Tibial artery (tissue), 4 donors: ENCODE results near the gene SRGAP1.

ENCODE experiments used
- DNase-seq, 2 donors: peaks; one replicate each; pipeline ENCODE4 v3.0.0-alpha.2; 2019
- H3K27ac ChIP-seq, 2 donors: fragments of 200-600 bp; sonication (generic) in 1 of 2; 1 replicate in 1 of 2; 2 replicates in 1 of 2; pipeline ENCODE4 v1.5.1; 2018 to 2019; ENCODE audit warnings: mild to moderate bottlenecking in 1 of 2
- H3K27me3 ChIP-seq, 2 donors: fragments of 200-600 bp; sonication (generic) in 1 of 2; one replicate each; pipeline versions ENCODE4 v1.5.1 to v1.6.0; 2016 to 2019
- H3K36me3 ChIP-seq, 3 donors: fragments of 200-600 bp; sonication (generic) in 2 of 3; one replicate each; pipeline ENCODE4 v1.5.1; 2016 to 2019; ENCODE audit warnings: mild to moderate bottlenecking in 2 of 3
- H3K4me1 ChIP-seq, 4 donors: fragments of 200-600 bp; sonication (generic) in 2 of 4; 1 replicate in 3 of 4; 2 replicates in 1 of 4; pipeline ENCODE4 v1.5.1; 2016 to 2019
- H3K4me3 ChIP-seq, 2 donors: fragments of 200-600 bp; sonication (generic) in 1 of 2; 1 replicate in 1 of 2; 2 replicates in 1 of 2; pipeline ENCODE4 v1.5.1; 2018 to 2019; ENCODE audit warnings: mild to moderate bottlenecking in 2 of 2
- H3K9me3 ChIP-seq, 3 donors: fragments of 200-600 bp; sonication (generic) in 1 of 3; one replicate each; pipeline ENCODE4 v1.5.1; 2016 to 2019
- intact Hi-C: fragments of 100-400 bp; cut with DNase I; formaldehyde crosslinking; loops from one replicate; pipeline ENCODE4 v1.15.0; 2023; ENCODE audit warnings: low total_unique reads
- TF ChIP-seq, protein P1 (sequence below), 2 experiments: fragments of 200-600 bp in 1 of 2; fragments of 450-650 bp in 1 of 2; IDR thresholded peaks; one replicate each; pipeline ENCODE4 v1.5.1; 2017 to 2019; ENCODE audit warnings: antibody characterized with exemption in 2 of 2, mild to moderate bottlenecking in 1 of 2, moderate library complexity in 1 of 2

Gene SRGAP1

DNA sequence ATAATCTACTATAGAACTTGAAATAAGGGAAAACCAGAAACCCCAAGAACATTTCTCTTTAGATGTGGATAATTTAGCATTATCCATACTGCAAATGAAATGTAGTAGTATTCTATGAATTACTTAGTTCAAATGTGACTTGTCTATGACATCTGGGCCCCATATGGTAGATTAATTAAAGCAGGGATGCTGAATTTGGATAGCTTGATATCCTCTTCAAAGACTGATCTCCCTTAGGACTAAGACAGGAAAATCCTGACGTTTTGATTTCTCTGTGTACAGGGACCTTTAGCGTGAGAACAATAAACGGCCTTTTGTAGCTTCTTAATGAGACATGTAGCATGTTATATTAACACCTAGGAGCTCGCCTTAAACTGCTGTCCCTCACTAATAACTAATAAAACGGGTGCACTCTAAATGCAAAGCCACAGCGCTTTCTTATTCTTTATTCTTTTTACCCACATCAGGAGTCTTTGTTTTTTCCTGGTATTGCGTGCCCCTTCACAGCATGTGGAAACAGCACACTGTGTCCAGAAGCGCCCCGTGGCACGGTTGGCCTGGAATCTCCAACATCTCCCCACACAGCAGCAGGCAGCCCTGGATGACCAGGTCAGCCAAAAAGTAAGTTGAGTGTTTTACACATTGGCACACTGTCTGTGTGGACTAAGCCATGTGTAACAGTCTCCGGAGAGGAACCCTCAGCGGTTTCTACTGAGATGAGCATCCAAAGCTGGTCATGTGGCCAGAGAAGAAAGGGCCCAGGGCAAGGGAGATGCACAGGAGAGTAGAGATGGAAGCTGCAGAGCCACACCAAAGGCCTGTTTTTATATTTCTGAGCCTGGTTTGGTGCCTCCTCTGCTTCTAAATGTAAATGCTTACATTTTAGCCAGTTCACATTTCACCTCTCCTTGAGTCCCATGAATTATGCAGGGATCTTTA, 93.1 kb downstream of the SRGAP1 start:
- Histone ChIP-seq H3K36me3 (no peaks in the 10 kb centered on the region), H3K4me3 (no peak overlapping the region), H3K27ac (no peak overlapping the region), H3K27me3 (no peaks in the 10 kb centered on the region), H3K9me3 (no peaks in the 10 kb centered on the region), H3K4me1 (peaks cover 0 to 34% (median 7%) of the 10 kb centered on the region in 4 donors)
- TF ChIP-seq, protein P1, sequence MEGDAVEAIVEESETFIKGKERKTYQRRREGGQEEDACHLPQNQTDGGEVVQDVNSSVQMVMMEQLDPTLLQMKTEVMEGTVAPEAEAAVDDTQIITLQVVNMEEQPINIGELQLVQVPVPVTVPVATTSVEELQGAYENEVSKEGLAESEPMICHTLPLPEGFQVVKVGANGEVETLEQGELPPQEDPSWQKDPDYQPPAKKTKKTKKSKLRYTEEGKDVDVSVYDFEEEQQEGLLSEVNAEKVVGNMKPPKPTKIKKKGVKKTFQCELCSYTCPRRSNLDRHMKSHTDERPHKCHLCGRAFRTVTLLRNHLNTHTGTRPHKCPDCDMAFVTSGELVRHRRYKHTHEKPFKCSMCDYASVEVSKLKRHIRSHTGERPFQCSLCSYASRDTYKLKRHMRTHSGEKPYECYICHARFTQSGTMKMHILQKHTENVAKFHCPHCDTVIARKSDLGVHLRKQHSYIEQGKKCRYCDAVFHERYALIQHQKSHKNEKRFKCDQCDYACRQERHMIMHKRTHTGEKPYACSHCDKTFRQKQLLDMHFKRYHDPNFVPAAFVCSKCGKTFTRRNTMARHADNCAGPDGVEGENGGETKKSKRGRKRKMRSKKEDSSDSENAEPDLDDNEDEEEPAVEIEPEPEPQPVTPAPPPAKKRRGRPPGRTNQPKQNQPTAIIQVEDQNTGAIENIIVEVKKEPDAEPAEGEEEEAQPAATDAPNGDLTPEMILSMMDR (IDR thresholded peaks at IDR 0.05) = no peak
- intact Hi-C loops = no loop called here
- DNase-seq = no peak

DNA sequence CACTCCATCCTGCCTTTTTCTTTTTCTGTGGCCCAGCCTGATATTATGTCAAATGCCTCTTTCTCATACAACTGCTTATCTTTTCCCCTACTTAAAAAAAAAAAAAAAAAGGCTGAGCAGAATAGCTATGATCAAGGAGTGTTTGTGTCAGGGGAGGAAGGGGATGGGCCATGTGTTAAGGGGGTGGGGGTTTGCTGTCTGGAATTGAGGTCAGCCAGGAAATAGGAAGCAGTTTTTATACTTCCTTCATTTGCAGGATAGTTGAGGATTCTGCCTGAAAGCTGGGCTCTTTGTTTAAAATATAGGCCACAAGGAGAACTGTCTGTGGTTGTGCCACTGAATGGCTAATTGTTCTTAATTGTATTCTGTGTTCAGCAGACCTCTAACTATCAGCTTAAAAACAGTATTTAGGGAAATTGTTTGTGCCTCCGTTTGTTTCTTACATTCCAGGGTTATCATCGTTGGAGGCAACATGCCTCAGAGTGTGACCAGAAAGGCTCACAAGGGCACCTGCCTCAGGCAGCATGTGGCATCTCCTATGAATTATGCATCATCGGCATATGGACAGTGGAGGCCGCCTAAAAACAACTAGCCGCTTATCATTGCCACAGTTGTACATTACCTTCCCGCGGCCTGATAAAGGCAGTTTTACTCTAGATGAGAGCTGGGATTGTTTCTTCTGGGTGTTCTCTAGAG, 96.0 kb downstream of the SRGAP1 start:
- intact Hi-C loops = no loop called here
- H3K4me3 ChIP-seq = no peak overlapping the region

DNA sequence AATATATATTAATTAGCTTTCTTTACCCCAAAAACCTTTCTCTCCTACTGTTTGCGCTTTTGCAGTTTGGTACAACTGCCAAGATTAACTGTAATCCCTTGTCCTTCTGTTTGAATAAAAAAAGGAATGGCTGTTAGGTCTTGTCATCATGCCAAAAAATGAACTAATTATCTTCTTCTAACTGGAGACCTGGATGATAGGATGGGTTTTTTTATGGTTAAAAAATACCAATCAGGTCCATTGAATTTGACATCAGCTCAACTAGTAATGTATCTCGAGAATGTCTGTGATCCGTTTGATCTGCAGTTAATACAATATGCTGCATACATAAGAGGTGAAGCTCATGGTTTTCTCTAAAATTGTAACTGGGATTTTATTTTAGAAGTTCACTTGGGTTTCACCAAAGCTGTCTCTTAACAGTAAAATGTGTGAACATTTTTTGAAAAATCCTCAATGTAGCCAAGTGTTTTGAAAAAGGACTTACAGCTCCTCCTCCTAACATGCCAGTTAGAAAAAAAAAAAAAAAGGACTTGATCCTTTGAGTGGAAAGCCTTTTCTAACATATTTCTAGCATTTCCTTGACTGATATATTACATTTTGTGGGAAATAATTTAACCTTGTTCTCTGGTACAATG, 96.8 kb downstream of the SRGAP1 start:
- H3K4me3 ChIP-seq = no peak overlapping the region
- H3K4me1 ChIP-seq = peaks cover 0 to 4% (median 2%) of the 10 kb centered on the region in 4 donors
- H3K27ac ChIP-seq = no peak overlapping the region
- no peaks in the 10 kb centered on the region for H3K9me3 ChIP-seq
- TF ChIP-seq, protein P1 (IDR thresholded peaks at IDR 0.05) = no peak
- no peaks in the 10 kb centered on the region for H3K36me3 ChIP-seq
- intact Hi-C loops = no loop called here
- H3K27me3 ChIP-seq = no peaks in the 10 kb centered on the region
- no peak for DNase-seq

More for the DNA sequence above, 96.0 kb downstream of the SRGAP1 start:
- DNase-seq = no peak
- Histone ChIP-seq H3K9me3 (no peaks in the 10 kb centered on the region), H3K27me3 (no peaks in the 10 kb centered on the region), H3K36me3 (no peaks in the 10 kb centered on the region), H3K4me1 (peaks cover 0 to 11% (median 2%) of the 10 kb centered on the region in 4 donors), H3K27ac (no peak overlapping the region)
- TF ChIP-seq, protein P1 (IDR thresholded peaks at IDR 0.05) = no peak

DNA sequence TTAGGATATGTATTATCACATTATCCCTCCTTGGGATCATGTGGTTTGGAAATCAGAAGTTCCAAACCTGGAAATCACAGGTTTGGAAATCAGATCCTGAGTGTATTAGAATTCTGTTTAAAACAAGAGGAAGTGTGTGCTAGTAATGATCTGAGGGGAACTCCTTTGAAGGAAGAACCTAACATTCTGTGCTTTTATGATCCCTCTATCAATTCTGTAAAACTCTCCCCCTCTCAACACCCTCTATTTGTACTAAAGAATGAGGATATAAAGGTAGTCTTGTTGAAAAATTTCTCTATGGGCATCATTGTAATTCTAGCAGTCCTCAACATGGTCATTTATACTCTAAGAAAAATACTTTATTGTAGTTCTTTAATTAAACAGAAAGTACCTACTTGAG, 97.4 kb downstream of the SRGAP1 start:
- Histone ChIP-seq H3K4me1 (peaks cover 0 to 4% (median 2%) of the 10 kb centered on the region in 4 donors), H3K27me3 (no peaks in the 10 kb centered on the region), H3K9me3 (no peaks in the 10 kb centered on the region), H3K27ac (no peak overlapping the region), H3K4me3 (no peak overlapping the region), H3K36me3 (no peaks in the 10 kb centered on the region)
- DNase-seq = no peak
- TF ChIP-seq, protein P1 (IDR thresholded peaks at IDR 0.05) = no peak
- intact Hi-C loops = no loop called here

DNA sequence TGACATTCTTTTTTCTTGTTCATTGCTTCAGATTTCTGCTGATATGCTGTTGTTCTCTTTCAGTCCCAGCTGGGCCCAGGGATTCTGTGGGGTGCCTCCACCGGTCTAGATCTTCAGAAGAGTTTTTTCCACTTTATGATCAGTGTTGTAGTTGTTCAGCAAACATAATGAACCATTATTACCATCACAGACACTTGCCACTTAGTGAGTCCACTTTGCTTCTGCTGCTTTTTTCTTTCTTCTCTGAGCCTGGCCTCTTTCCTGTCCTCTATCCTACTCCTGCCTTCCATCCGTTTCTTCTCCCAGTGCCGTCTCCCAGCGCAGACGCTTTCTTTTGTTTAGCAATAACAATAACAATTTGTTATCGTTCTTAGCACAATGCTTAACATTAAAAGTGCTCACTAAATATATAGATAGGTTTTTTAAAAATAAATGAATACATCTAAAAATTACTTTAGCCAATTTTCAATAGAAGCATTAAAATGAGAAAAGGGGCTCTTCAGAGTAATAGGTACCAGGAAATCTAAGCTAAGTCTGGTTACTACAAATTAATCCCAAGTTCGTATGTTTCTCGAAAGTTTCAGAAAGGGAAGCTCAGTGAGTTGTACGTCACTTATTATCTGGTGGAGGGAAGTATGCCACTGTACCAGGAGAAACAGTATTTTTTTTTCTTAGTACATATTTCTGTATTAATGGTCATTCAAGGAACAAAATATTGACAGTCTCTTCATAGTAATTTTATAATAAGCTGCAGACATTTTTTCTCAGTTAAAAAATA, 98.2 kb downstream of the SRGAP1 start:
- no peak overlapping the region for H3K4me3 ChIP-seq

More for the DNA sequence above, 98.2 kb downstream of the SRGAP1 start:
- H3K9me3 ChIP-seq = no peaks in the 10 kb centered on the region
- no peaks in the 10 kb centered on the region for H3K36me3 ChIP-seq
- intact Hi-C loops = no loop called here
- H3K4me1 ChIP-seq = peaks cover 0 to 4% (median 2%) of the 10 kb centered on the region in 4 donors
- no peak for DNase-seq
- H3K27me3 ChIP-seq = no peaks in the 10 kb centered on the region
- H3K27ac ChIP-seq = no peak overlapping the region
- TF ChIP-seq, protein P1 (IDR thresholded peaks at IDR 0.05) = no peak
